HG03432 (cell line): Measurements from ENCODE around the gene AGBL4.

Experiments used
- ATAC-seq: cut with Tn5 transposase; IDR thresholded peaks from one replicate; pipeline ENCODE4 v1.9.1; 2021; ENCODE audit warnings: mild to moderate bottlenecking, moderate library complexity; ENCODE audit not compliant: unreplicated experiment

Gene AGBL4

DNA sequence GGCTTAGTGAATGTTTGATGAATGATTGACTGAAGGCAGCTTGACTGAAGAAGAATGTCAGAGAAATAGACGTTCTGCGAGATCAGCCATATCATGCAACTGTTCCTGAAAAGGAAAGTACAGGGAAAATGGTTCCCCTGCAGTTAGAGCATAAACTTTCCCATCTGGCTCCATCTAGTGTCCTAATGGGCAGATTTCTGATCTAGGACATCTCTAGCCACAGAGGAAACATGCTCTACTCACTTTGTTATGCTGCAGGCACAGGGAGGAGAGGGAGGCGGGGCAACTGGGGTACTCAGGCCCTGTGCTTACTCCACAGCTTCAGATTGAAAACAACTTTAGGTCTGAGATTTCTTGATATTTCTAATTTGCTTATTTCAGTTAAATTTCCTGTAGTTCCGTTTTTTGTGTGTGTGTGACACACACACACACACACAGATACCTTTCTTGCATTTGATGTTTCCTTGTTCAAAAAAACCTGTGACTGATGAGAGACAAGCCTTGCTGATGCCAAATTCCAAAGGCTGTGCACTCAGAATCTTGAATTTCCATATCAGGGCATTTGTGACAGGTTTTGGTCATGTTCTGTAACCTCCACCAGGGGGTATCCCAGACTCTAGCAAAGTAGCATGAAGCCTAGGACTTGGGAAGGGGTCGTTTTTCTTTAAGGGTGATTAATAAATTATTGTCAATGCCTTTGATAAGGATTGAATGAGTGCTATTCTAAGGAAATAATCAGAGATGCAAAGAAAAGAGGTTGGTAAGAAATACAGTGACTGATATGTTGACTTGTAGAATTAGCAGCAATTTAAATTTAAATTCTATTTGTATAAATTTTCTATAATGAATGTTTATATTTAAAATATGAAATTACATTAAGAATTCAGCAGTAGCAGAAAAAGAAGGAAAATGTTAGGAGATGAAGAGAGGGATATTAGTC lies 1107.4 kb downstream of the AGBL4 start:
- ATAC-seq, result peak; percentile 45

DNA sequence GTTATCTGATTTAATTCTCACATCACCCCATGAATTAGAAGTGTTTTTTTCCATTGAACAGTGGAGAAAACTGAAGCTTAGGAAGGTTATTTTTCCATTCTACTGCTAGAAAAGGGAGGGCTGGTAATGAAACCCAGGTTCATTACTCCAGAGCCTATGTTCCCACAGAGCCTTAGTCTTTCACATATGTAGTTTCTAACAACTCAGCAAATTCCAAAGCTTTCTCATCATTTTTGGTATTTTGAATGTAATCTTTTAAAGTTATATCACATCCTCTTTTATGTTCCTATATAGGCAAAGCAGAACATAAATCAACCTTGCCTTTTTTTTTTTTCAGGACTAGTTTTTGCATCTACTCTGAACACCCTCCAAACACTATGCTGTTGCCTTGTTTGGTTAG lies 1115.1 kb downstream of the AGBL4 start:
- ATAC-seq, result no peak

DNA sequence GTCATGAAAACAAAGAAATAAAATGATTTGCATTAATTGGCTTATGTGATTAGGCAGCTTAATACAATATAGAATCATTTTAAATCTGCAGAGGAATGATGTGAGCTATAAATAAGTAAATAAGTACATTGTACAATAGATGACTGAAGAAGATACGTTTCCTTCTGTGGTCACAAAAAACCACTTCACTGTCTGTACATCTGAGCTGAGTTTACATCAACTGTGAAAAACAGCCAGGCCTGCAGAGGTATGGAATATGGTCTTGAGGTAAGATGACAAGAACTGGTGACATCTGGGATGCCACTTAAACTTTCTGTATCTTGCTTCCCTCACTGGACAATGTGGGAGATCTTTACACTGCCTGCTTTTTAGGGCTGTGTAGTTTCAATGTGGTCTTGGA lies 1117.0 kb downstream of the AGBL4 start:
- ATAC-seq, result no peak

DNA sequence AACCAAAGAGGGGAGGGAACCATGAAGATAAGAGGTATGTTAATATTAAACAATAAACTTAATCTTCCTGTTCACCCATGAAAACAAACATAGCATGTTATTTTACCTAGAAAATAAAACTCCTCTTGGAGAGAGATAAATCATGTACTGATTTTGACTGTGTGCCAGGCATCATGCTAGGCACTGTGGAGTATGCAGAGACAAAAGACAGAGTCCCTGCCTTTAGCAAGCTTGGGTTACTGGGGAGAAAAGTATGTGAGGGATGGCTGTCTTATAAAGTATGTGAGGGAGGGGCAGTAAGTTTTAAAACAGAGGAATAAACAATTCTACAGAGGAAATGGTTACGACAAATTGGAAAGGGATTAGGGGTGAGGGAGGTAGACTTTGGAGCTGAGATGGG lies 1117.6 kb downstream of the AGBL4 start:
- ATAC-seq, result no peak

DNA sequence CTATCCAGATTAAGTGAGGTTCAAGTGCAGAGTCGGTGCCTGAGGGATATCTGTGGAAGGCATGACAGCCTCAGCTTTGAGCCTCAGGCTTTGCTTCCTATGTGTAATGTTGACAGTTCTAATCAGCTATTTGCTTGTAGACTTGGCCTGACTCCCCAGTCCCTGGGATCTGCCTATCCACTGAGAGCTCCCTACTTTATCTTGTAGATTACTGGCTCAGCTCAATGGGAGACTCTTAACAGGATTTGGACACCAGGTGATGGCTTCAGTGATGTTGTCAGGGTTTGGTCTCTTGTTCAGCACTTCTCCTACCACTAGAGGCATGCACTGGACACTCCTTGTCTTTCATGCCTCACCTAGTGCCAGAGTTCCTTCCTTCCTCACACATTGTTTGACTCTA lies 1120.5 kb downstream of the AGBL4 start:
- ATAC-seq, result no peak

DNA sequence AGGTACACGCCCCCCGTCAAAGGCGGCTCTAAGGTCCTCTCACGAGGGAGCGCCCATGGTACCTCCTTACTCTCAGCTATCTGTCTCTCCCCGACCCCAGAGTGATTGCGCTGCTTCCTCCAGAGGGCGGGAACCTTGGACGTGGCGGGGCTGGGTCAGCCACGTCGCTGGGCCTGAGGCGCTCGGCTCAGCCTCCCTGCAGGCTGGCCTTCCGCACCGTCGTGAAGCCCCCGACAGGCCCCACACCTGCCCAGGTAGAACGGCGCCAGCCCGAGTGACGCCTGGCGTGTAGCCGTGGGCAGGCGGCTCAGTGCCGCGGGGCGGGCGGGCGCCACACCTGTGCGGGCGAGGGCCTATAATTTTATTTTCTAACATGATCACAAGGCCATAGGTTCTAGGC lies 1124.9 kb downstream of the AGBL4 start:
- ATAC-seq, result no peak

DNA sequence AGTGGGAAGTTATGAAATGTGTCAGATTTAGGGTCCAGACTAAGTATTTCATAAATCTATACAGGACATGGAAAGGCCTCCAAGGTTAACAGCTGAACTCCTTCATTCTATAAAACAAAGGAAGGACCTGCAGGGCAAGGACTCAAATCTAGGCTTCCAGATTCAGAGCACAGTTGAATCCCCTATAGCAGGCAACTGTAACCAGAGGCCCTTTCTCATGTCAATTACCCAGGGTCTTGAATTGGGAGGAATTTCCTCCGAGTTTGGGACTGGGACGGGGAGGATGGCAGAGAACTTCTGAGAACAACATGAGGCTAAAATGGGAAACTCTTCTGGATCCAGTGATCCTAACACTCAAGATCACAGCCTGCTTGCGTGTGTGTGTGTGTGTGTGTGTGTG lies 1134.1 kb downstream of the AGBL4 start:
- ATAC-seq, result no peak

DNA sequence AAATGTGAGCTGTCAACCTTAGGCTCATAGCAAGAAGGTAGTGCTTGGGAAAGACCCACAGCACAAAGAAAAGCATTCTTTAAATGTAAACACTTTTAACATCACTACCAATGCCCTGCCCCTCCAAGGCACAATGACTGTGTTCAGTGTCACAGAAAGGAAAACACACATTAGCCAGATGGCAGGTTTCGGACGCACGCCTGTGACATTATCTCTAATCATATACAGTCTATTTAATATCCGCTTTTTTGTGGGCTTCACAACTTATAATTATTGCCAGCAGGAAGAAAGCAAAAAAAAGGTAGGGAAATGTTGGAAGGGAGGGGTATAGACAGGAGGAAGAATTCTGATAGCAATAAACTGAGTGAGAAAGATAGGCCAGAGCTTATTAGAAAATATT lies 1134.7 kb downstream of the AGBL4 start:
- no peak for ATAC-seq

DNA sequence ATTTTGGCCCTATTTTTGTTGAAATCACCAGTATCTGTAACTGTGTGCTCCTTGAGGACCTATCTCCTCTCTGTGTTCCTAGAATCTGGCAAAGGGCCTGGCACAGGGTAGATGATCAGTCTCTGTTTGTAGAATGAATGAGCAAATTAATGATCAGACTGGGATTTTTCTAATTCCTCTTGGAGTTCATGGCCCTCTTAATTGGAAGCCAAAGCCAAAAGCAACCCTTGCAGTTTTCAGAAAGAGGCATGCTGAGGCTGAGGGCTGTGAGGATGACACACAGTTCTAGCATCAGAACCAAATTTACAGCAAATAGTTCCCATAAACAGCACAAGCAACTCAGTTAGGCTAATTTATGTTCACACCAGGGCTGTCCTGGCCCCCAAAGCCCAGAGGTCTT lies 1136.0 kb downstream of the AGBL4 start:
- no peak for ATAC-seq

DNA sequence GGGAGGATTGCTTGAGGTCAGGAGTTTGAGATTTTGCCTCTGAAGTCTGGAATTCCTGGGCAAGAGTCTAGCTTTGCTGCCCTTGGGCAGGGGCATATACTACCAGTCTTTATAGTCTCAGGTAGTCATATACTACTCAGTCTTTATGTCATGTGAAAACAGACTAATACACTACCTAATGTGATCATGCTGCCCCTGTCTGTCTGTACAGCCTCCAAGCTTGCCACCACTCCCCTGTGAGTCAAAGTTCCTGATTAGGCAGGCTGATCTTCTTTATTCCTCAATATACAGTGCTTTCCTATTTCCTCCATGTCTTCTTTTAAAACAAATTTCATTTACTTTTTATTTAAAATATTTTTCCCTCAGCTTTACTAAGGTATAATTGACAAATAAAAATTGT lies 1141.7 kb downstream of the AGBL4 start:
- ATAC-seq, result no peak

DNA sequence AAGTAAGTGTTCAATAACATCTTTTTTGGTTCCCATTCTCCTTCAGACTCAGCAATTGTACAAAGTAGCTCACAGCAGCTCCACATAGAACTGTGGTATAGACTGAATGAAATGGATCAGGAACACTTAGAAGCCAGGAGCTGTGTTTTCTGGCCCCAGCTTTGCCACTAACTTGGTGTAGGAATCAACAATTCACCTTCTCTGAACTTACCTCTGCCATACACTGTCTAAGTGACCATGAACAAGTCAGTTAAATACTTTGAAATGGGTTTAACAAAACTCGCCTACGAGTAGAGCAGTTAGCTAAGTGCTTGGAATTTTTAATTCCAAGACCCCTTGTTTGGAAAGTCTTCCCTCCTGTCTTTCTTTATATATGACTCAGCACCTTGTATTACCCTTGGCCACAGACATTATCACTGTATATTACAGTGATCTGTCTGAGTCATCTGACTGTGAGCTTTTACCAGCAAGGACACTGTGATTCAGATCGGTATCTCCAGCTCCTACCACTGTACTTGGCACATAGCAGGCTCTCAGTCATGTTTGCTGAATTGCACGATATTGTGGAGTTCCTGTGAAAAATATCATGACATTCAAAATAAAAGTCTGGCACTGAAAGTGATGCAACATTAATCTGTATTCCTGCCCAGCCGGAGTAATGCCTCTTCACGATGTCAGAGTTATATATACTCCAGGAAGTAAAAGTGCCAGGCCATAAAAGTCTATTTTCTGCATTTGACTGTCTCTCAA lies 1145.4 kb downstream of the AGBL4 start:
- ATAC-seq, result no peak

DNA sequence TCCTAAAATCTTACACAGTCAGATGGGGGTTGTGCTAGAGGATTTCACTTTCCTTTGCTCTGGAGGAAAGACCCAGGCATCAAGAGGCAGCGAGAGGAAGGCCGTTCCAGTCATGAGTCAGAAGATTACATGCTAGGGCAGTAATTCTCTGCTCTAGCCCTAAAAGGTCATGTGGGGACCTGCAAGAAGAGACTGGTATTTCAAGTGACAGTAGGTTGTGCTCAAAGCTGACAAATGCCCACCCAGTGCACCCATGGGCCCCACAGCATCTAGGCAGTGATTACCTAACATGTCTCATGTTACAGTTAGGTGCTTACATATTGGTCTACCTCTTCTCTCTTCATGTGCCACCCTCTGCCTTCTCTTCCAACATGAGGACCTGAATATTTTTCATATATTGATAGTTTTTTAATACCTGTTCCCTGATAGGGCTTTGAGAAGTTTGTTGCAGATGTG lies 1147.4 kb downstream of the AGBL4 start:
- no peak for ATAC-seq

DNA sequence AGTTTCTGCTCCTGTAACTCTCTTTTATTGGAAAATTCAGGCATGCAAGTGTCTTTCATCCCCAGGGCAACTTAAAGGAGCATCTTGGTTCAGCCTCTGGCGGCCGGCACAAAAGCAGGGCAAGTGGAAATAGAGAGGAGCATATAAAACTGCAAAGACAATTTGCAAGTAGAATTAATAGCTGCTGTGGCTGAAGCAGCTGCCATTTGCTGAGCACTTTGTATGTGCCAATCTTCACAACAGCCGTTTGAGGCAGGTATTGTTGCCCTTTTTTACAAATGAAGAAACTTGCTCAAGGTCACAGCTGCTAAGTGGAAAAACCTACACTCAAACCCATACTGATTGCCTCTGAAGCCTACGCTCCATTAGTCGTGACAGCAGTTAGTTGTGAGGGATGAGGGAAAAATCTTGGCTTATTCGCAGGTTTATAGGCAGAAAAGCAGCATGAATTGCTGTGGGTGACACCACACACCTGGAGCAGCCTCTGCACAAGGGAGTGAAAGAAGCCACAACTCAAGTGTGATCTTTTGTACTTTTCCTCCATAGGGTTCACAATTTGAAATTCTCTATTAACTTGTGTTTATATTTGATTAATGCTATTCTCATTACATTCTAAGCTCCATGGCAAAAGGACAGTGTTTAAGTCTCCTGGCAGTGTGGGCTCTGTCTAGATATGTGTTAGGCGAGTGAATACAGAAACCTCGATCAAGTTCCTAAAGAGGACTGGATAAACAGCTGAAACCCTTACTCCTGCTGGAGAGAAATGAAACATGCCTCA lies 1148.0 kb downstream of the AGBL4 start:
- ATAC-seq, result no peak

DNA sequence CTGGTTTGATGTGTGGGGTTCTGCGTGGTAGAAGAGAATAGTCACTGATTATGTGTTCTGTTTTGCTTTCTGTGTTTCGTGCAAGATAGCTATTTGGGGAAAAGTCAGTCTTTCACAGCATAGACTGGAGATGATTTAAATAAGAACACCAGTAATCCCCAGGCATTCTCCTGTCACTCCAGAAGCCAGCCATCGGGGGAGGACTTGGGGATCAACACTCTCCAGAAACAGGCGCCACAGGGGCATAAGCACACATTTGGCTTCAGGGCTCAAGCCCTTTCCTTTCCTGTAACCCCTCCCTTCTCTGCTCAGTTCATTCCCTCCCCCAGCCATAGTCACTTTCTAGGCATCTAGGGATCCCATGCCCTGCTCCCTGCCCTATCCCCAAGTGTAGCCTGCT lies 1149.8 kb downstream of the AGBL4 start:
- no peak for ATAC-seq

DNA sequence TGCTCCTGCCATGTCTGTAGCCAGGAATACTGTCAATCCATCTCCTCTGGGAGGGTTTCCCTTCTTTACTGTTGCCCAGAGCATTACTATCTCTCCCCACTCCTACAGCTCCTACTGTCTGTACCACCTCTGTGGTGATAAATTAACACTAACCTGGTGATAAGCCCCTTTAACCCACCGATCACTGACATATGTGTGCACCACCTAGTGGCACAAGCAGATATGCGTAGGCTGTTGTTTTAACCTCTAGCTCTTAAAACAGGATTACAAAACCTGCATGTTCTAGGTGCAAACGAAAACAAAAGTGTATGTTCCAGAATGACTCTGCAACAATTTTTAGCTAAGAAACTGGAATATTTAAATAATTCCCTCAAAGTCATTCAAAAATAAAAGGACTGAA lies 1153.2 kb downstream of the AGBL4 start:
- ATAC-seq, result peak; percentile 67

DNA sequence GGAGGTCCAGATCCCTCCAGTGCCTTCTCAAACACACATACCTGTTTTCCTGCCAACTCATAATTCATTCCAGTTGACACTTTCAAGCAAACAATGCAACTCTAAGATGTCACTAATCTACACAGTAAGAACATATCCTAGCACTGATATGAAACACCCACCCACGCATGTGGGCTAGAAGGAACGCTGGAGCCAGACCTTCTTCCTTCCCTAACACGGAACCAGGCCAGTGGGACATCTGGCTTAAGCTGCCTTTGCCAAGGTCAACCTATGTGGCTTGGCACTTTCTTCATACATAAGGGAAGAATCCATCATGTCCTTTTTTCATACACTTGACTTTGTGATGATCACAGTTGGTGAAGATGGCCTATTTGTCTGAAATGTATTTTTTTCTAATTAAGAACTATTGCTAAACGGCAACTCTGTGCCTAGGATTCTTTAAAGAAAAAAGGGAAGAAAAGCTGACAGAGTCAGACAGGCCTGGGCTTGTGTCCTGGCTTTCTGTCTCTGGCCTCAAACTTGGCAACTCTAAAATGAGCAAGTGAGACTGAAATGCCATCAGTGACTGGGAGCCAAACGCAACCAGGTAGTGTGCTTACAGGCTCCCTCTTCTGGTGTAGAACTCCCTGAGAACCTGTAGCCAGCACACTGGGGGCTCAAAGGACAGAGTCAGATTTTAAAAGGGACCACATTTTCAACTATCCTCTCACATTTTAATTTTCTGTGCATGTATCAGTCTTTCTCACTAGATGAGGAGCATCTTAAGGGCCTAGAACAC lies 1154.4 kb downstream of the AGBL4 start:
- no peak for ATAC-seq

DNA sequence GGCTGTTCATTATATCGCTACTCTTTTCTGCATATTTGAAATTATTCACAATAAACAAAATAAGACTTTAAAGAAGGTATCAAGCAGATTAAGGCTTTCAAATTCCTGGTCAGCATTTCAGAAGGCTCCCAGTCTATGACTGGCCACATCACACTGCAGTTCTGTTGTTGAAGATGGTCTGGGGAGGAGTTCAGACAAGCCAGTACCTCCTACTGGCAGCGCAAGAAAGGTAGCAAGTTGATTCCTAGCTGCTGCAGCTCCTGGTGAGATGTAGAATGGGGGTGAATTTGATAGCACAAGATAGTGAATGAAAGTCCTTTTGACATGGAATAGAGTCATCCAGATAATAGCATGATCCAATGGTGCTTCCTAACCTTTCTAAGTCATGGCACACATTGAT lies 1158.8 kb downstream of the AGBL4 start:
- ATAC-seq, result no peak

DNA sequence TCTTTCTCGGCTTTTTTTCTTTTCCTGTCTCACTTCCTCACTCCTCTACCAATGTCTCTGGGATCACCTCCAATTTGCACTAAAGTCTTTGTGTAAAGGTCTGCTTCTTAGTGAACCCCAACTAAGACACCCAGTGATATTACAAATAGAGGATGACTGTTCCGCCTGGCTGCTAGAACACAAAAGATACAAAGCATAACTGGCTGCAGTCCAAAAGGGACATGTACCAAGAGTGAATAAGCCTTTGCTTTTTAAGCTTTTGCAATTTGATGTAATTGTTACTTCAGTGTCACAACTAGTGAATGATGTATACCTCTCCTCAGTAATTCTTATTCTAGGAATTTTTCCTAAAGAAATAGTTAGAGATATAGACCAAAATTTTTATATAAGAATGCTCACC lies 1164.3 kb downstream of the AGBL4 start:
- no peak for ATAC-seq

DNA sequence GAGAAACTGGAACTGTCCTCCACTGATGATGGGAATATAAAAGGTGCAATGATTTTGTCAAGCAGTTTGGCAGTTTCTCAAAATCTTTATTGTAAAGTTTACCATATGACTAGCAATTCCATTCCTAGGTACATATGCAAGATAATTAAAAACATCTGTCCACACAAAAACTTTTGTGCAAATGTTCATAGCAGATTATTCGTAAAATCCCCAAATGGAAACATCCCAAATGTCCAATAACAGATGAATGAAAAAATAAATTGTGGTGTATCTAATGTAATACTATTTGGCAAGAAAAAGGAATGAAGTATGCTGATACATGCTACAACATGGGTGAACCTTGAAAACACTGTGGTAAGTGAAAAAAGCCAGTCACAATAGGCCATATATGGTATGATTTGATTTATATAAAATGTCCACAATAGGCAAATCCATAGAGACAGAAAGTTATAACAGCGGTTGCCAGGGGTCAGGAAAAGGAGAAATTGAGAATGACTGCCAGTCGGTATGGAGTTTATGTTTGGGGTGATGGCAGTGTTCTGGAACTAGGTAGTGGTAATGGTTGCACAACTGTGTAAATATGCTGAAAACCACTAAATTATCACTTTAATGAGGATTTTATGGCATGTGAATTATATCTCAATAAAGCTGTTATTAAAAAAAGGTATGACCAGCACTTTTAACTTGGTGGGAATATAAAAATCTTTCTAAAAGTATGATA lies 1165.4 kb downstream of the AGBL4 start:
- ATAC-seq, result no peak

DNA sequence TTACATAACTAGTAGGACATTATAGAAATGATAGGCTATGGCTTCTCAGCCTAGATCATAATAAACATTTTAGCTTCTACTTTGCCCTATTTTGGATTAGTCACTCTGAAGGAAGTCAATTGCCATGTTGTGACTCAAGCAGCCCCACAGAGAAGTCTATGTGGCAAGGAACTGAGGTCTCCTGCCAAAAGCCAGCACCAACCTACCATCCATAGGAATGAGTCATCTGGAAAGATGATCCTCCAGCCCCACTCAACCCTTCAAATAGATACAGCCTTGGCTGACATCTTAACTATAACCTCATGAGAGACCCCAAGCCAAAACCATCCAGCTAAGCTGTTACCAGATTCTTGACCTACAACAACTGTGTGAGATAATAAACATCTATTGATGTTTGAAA lies 1170.7 kb downstream of the AGBL4 start:
- ATAC-seq, result no peak
